Jurkat, Clone E6-1 (cell line): ENCODE measurements around the gene CHRND.
"Not testable (repeated sequence)": the region's sequence is repeated elsewhere in the genome, so short reads cannot be mapped to it uniquely, and the experiment has no call there.

ENCODE experiments used
- DNase-seq: peaks from one replicate; pipeline ENCODE4 v3.0.0-alpha.2; 2011; ENCODE audit warnings: low read depth, low spot score
- H3K4me3 ChIP-seq: 2 replicates; pipeline ENCODE4 v1.5.1; 2011; ENCODE audit warnings: mild to moderate bottlenecking, low read length, control low read depth, moderate library complexity

The CHRND gene

GRCh38 chr2:232551776-232552175, 25.8 kb downstream of the CHRND start:
- DNase-seq: no peak
- peak overlapping the region; percentile 75 for H3K4me3 ChIP-seq

GRCh38 chr2:232556426-232556825, 30.5 kb downstream of the CHRND start:
- no peak overlapping the region for H3K4me3 ChIP-seq
- DNase-seq: peak; percentile 60

- no peak overlapping the region for H3K4me3 ChIP-seq
These were observed 36.7 kb downstream of the CHRND start for GRCh38 chr2:232562515-232563151.

GRCh38 chr2:232563580-232563979, 37.6 kb downstream of the CHRND start:
- DNase-seq: no peak
- H3K4me3 ChIP-seq: no peak overlapping the region

More at GRCh38 chr2:232562515-232563151, 36.7 kb downstream of the CHRND start:
- no peak for DNase-seq

- DNase-seq: no peak
- no peak overlapping the region for H3K4me3 ChIP-seq
These were observed 41.8 kb downstream of the CHRND start for GRCh38 chr2:232567721-232568120.

- DNase-seq: no peak
These were observed 42.2 kb downstream of the CHRND start for GRCh38 chr2:232568161-232568560.

GRCh38 chr2:232569541-232569940, 43.6 kb downstream of the CHRND start:
- DNase-seq: no peak
- H3K4me3 ChIP-seq: no peak overlapping the region

More at GRCh38 chr2:232568161-232568560, 42.2 kb downstream of the CHRND start:
- no peak overlapping the region for H3K4me3 ChIP-seq

- not testable (repeated sequence) for H3K4me3 ChIP-seq, DNase-seq
These were observed 44.5 kb downstream of the CHRND start for GRCh38 chr2:232570481-232570880.

- DNase-seq: no peak
- H3K4me3 ChIP-seq: no peak overlapping the region
These were observed 45.1 kb downstream of the CHRND start for GRCh38 chr2:232571026-232571474.

GRCh38 chr2:232573042-232573441, 47.1 kb downstream of the CHRND start:
- DNase-seq: no peak
- no peak overlapping the region for H3K4me3 ChIP-seq

- H3K4me3 ChIP-seq: no peak overlapping the region
- DNase-seq: no peak
These were observed 47.9 kb downstream of the CHRND start for GRCh38 chr2:232573771-232574435.

- DNase-seq: no peak
These were observed 48.9 kb downstream of the CHRND start for GRCh38 chr2:232574674-232575403.

GRCh38 chr2:232575404-232575746, 49.4 kb downstream of the CHRND start:
- no peak overlapping the region for H3K4me3 ChIP-seq
- no peak for DNase-seq

More at GRCh38 chr2:232574674-232575403, 48.9 kb downstream of the CHRND start:
- H3K4me3 ChIP-seq: no peak overlapping the region

GRCh38 chr2:232576995-232577394, 51.0 kb downstream of the CHRND start:
- no peak overlapping the region for H3K4me3 ChIP-seq
- DNase-seq: no peak

- DNase-seq: no peak
- H3K4me3 ChIP-seq: no peak overlapping the region
These were observed 51.9 kb downstream of the CHRND start for GRCh38 chr2:232577841-232578240.

- H3K4me3 ChIP-seq: no peak overlapping the region
- DNase-seq: no peak
These were observed 52.7 kb downstream of the CHRND start for GRCh38 chr2:232578626-232579025.

GRCh38 chr2:232580648-232580981, 54.7 kb downstream of the CHRND start:
- no peak overlapping the region for H3K4me3 ChIP-seq
- DNase-seq: no peak

- no peak for DNase-seq
These were observed 55.8 kb downstream of the CHRND start for GRCh38 chr2:232581725-232582124.

GRCh38 chr2:232584238-232584637, 58.3 kb downstream of the CHRND start:
- H3K4me3 ChIP-seq: no peak overlapping the region

More at GRCh38 chr2:232581725-232582124, 55.8 kb downstream of the CHRND start:
- H3K4me3 ChIP-seq: no peak overlapping the region

More at GRCh38 chr2:232584238-232584637, 58.3 kb downstream of the CHRND start:
- no peak for DNase-seq
